ENCODE data around the gene ZDHHC20. TPM values are rescaled to one million over a fixed set of nuclear protein-coding genes. Genes with fewer than 3 reads are reported as not detected.

Gene ZDHHC20
- polyA plus RNA-seq, 2 of the 4 experiments (the other 2 are of a cell fraction): 26.9 to 57.0 TPM

DNA sequence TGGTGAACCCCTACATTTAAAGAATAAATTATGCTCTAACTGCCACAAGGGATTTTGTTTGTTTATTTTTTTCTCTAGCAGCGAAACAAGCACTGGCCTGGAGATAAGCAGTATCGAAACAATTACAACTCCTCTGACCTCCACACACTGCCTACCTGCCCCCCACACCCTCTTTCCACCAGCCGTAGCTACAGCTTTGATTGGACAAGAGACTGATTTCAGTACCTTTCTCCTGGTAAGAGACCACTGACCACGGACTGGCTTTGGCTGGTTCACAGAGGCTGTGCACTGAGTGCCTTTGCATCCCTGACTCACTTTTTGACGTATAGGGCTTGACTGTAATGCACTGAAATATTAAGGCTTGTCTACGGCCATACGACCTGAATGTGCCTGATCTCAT, 7.4 kb upstream of the ZDHHC20 start:
- POLR2A ChIA-PET: no interaction called here
- no peak for DNase-seq (ENCODE audit: low read depth in 1 of 2, low spot score in 1 of 2)
- no peak for ATAC-seq

GRCh38 chr13:21465710-21466160, 6.6 kb upstream of the ZDHHC20 start:
- ATAC-seq (no peak), FAIRE-seq (no peak), DNase-seq (ENCODE audit: low read depth in 1 of 2, low spot score in 1 of 2) (no peak)
- ChIA-PET POLR2A (no interaction called here), CTCF (interaction anchor here (1.5 to 3.8 kb wide), 2 partner anchors 11 to 14 kb away, joined by 4 to 17 read pairs; no protein-coding TSS in a partner anchor)
- WGBS (ENCODE audit: missing lambda C conversion rate): 60% methylated on average over 9 of the region's 9 CpGs
- Histone ChIP-seq H3K27ac (no peak overlapping the region), H3K4me1 (no peaks in the 10 kb centered on the region), H3K4me2 (no peak overlapping the region), H3K4me3 (no peak overlapping the region), H3K9me3 (no peaks in the 10 kb centered on the region)
- no peak for TF ChIP-seq CBX8 (IDR thresholded peaks at IDR 0.05)
- no peak for TF ChIP-seq FOXS1 (CRISPR knock-in tag; IDR thresholded peaks at IDR 0.05)
- no peak for TF ChIP-seq ZC3H11A (IDR thresholded peaks at IDR 0.05)
- TF ChIP-seq CHD4 (IDR thresholded peaks at IDR 0.05; ENCODE audit: borderline replicate concordance): no peak
- TF ChIP-seq TFCP2L1 (CRISPR knock-in tag; IDR thresholded peaks at IDR 0.05): no peak
- no peak for TF ChIP-seq HEYL (CRISPR knock-in tag; IDR thresholded peaks at IDR 0.05)
- no peak for TF ChIP-seq RARB (CRISPR knock-in tag; IDR thresholded peaks at IDR 0.05)
- TF ChIP-seq ZNF302 (CRISPR knock-in tag; IDR thresholded peaks at IDR 0.05): no peak
- no peak for TF ChIP-seq EP300 (IDR thresholded peaks at IDR 0.05)
- TF ChIP-seq KDM1A (IDR thresholded peaks at IDR 0.05; ENCODE audit: low read depth): no peak
- no peak for TF ChIP-seq RCOR1 (IDR thresholded peaks at IDR 0.05; ENCODE audit: low read depth, low read length)
- no peak for TF ChIP-seq CEBPB (IDR thresholded peaks at IDR 0.05)

More for the DNA sequence above, 7.4 kb upstream of the ZDHHC20 start:
- Histone ChIP-seq H3K4me1 (no peaks in the 10 kb centered on the region), H3K4me2 (no peak overlapping the region), H3K9me3 (no peaks in the 10 kb centered on the region), H3K27ac (no peak overlapping the region), H3K4me3 (no peak overlapping the region)
- CTCF ChIA-PET: interaction anchor here (1.5 to 3.8 kb wide), 2 partner anchors 11 to 13 kb away, joined by 4 to 17 read pairs; no protein-coding TSS in a partner anchor
- TF ChIP-seq, protein P1, sequence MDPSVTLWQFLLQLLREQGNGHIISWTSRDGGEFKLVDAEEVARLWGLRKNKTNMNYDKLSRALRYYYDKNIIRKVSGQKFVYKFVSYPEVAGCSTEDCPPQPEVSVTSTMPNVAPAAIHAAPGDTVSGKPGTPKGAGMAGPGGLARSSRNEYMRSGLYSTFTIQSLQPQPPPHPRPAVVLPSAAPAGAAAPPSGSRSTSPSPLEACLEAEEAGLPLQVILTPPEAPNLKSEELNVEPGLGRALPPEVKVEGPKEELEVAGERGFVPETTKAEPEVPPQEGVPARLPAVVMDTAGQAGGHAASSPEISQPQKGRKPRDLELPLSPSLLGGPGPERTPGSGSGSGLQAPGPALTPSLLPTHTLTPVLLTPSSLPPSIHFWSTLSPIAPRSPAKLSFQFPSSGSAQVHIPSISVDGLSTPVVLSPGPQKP (IDR thresholded peaks at IDR 0.05; ENCODE audit: low read depth, low read length): no peak
- TF ChIP-seq CHD4 (IDR thresholded peaks at IDR 0.05; ENCODE audit: borderline replicate concordance): no peak
- TF ChIP-seq FOSL2 (IDR thresholded peaks at IDR 0.05): no peak
- no peak for TF ChIP-seq FOSL2 (CRISPR knock-in tag; IDR thresholded peaks at IDR 0.05)
- no peak for TF ChIP-seq ZSCAN20 (CRISPR knock-in tag; IDR thresholded peaks at IDR 0.05)
- FAIRE-seq: no peak
- 77% methylated on average over 7 of the region's 7 CpGs for WGBS (ENCODE audit: missing lambda C conversion rate)

- Histone ChIP-seq H3K4me2 (no peak overlapping the region), H3K4me1 (no peaks in the 10 kb centered on the region), H3K27ac (no peak overlapping the region), H3K9me3 (no peaks in the 10 kb centered on the region), H3K4me3 (no peak overlapping the region)
- DNase-seq (ENCODE audit: low read depth in 1 of 2, low spot score in 1 of 2): no peak
- TF ChIP-seq, protein P2, sequence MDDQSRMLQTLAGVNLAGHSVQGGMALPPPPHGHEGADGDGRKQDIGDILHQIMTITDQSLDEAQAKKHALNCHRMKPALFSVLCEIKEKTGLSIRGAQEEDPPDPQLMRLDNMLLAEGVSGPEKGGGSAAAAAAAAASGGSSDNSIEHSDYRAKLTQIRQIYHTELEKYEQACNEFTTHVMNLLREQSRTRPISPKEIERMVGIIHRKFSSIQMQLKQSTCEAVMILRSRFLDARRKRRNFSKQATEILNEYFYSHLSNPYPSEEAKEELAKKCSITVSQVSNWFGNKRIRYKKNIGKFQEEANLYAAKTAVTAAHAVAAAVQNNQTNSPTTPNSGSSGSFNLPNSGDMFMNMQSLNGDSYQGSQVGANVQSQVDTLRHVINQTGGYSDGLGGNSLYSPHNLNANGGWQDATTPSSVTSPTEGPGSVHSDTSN (IDR thresholded peaks at IDR 0.05): no peak
- no peak for TF ChIP-seq JUNB (IDR thresholded peaks at IDR 0.05)
- no peak for TF ChIP-seq RFX5 (IDR thresholded peaks at IDR 0.05)
- no peak for TF ChIP-seq MAZ (IDR thresholded peaks at IDR 0.05; ENCODE audit: borderline replicate concordance, low read depth, low read length)
- no peak for TF ChIP-seq BHLHE40 (IDR thresholded peaks at IDR 0.05; ENCODE audit: low read depth, low read length)
- TF ChIP-seq FOSL2 (IDR thresholded peaks at IDR 0.05): no peak
- TF ChIP-seq FOSL2 (CRISPR knock-in tag; IDR thresholded peaks at IDR 0.05): no peak
- ATAC-seq: no peak
- no peak for FAIRE-seq
- ChIA-PET POLR2A (interaction anchor here (0.6 kb wide), 1 partner anchor 267 kb away, joined by 3 read pairs; no protein-coding TSS in a partner anchor), CTCF (interaction anchor here (0.8 to 2.1 kb wide), 3 partner anchors 13 to 16 kb away, joined by 3 to 5 read pairs (median 3); no protein-coding TSS in a partner anchor)
Observed at GRCh38 chr13:21463424-21463823, 4.3 kb upstream of the ZDHHC20 start.

Measured in A549 (cell line).